HepG2 (cell line): ENCODE measurements around the gene JPT1. TPM values are rescaled to one million over a fixed set of nuclear protein-coding genes. Genes with fewer than 3 reads are reported as not detected.
A peak's percentile ranks its signal among the peaks of the same experiment; 100 is the strongest.

Experiments used
- ADNP ChIP-seq: sonication (generic); formaldehyde crosslinking; IDR thresholded peaks from 2 replicates; pipeline ENCODE4 v1.4.0; 2020; ENCODE audit warnings: missing genetic modification reagents
- AHR ChIP-seq: IDR thresholded peaks from 2 replicates; pipeline ENCODE4 v1.6.1; 2018; ENCODE audit warnings: missing genetic modification reagents, missing compliant biosample characterization
- CREB1 ChIP-seq, 2 experiments: fragments of 450-650 bp in 1 of 2; IDR thresholded peaks; 2 replicates each; pipeline ENCODE4 v1.6.1; 2016 to 2017; ENCODE audit warnings: control low read depth in 1 of 2, mild to moderate bottlenecking in 1 of 2, missing compliant biosample characterization in 1 of 2, missing genetic modification characterization in 1 of 2
- FUBP1 ChIP-seq: sonication (generic); formaldehyde crosslinking; IDR thresholded peaks from 2 replicates; pipeline ENCODE4 v1.5.1; 2020; ENCODE audit warnings: missing genetic modification reagents, mild to moderate bottlenecking, borderline replicate concordance
- HNRNPUL1 ChIP-seq: fragments of 200-400 bp; formaldehyde crosslinking; IDR thresholded peaks from 2 replicates; pipeline ENCODE4 v1.6.1; 2017; ENCODE audit warnings: low read depth, mild to moderate bottlenecking, low read length, moderate library complexity
- KDM5A ChIP-seq: fragments of 200-600 bp; sonication (generic); IDR thresholded peaks from 2 replicates; pipeline ENCODE4 v1.7.0; 2018; ENCODE audit warnings: antibody characterized with exemption, mild to moderate bottlenecking, low read length, borderline replicate concordance
- MAX ChIP-seq: IDR thresholded peaks from 2 replicates; pipeline ENCODE4 v1.6.1; 2012; ENCODE audit warnings: inconsistent platforms
- MBD4 ChIP-seq: IDR thresholded peaks from 2 replicates; pipeline ENCODE4 v1.6.1; 2012; ENCODE audit warnings: low read length, inconsistent platforms, borderline replicate concordance
- PHF20 ChIP-seq: sonication (generic); formaldehyde crosslinking; IDR thresholded peaks from 2 replicates; pipeline ENCODE4 v1.5.0; 2020; ENCODE audit warnings: mild to moderate bottlenecking, missing genetic modification reagents
- PRDM10 ChIP-seq: sonication (generic); formaldehyde crosslinking; IDR thresholded peaks from 2 replicates; pipeline ENCODE4 v1.4.0; 2020; ENCODE audit warnings: low read depth, missing genetic modification reagents
- RBM39 ChIP-seq: fragments of 200-400 bp; formaldehyde crosslinking; IDR thresholded peaks from one replicate; pipeline ENCODE4 v1.6.1; 2018; ENCODE audit warnings: antibody characterized with exemption, mild to moderate bottlenecking, low read depth, low read length; ENCODE audit not compliant: poor library complexity, severe bottlenecking
- SALL1 ChIP-seq: sonication (generic); formaldehyde crosslinking; IDR thresholded peaks from 2 replicates; pipeline ENCODE4 v1.8.0; 2022; ENCODE audit warnings: mild to moderate bottlenecking, missing genetic modification reagents
- ZNF253 ChIP-seq: sonication (generic); formaldehyde crosslinking; IDR thresholded peaks from 2 replicates; pipeline ENCODE4 v1.8.0; 2022; ENCODE audit warnings: mild to moderate bottlenecking, missing genetic modification reagents, borderline replicate concordance
- ZNF577 ChIP-seq: sonication (generic); formaldehyde crosslinking; IDR thresholded peaks from 2 replicates; pipeline ENCODE4 v1.4.0; 2020; ENCODE audit warnings: mild to moderate bottlenecking, low read depth, missing genetic modification reagents, borderline replicate concordance
- ZNF598 ChIP-seq: sonication (generic); formaldehyde crosslinking; IDR thresholded peaks from 2 replicates; pipeline ENCODE4 v1.5.1; 2020; ENCODE audit warnings: mild to moderate bottlenecking, missing genetic modification reagents, borderline replicate concordance
- polyA plus RNA-seq, 8 experiments: library from polyadenylated mRNA; depleted of rRNA in 3 of 8; stranded (reverse) in 7 of 8; unstranded in 1 of 8; fragments of >200 nt; fragmentation: Illumina TruSeq in 4 of 8; extraction: Trizol in 4 of 8; gene quantifications; 2 replicates each; pipeline versions ENCODE4 v1.2.1 to v1.2.3, GENCODE V29; 2011 to 2016; ENCODE audit warnings: low read depth in 4 of 8, missing spikeins in 1 of 8, mixed read lengths in 1 of 8; ENCODE audit not compliant: insufficient read depth in 1 of 8
- total RNA-seq, 5 experiments: library from RNA; depleted of rRNA; stranded (reverse); fragments of >200 nt; fragmentation: Illumina TruSeq; extraction: Trizol; gene quantifications; 2 replicates each; pipeline ENCODE4 v1.2.3, GENCODE V29; 2016; ENCODE audit warnings: low read depth in 1 of 5
- TF ChIP-seq, protein P1 (sequence below), 2 experiments: fragments of 450-650 bp in 1 of 2; sonication (generic) in 1 of 2; formaldehyde crosslinking; IDR thresholded peaks; 2 replicates each; pipeline versions ENCODE4 v1.5.0 to v1.8.0; 2020 to 2022; ENCODE audit warnings: mild to moderate bottlenecking in 1 of 2, missing genetic modification reagents in 1 of 2
- TF ChIP-seq, protein P2 (sequence below): sonication (generic); formaldehyde crosslinking; IDR thresholded peaks from 2 replicates; pipeline ENCODE4 v1.5.1; 2020; ENCODE audit warnings: mild to moderate bottlenecking, missing genetic modification reagents, borderline replicate concordance

Gene JPT1
- total and polyA plus RNA-seq, 2 of the 13 experiments (the other 11 are each of a cell fraction or from before 2014, with no cell fraction given): 43.3 to 256 TPM

- TF ChIP-seq KDM5A: no peak
- TF ChIP-seq PHF20 (CRISPR knock-in tag): no peak; the same call in 1 of the 2 replicates
- no peak for TF ChIP-seq HNRNPUL1
- no peak for TF ChIP-seq SALL1 (CRISPR knock-in tag)
- TF ChIP-seq, protein P1, sequence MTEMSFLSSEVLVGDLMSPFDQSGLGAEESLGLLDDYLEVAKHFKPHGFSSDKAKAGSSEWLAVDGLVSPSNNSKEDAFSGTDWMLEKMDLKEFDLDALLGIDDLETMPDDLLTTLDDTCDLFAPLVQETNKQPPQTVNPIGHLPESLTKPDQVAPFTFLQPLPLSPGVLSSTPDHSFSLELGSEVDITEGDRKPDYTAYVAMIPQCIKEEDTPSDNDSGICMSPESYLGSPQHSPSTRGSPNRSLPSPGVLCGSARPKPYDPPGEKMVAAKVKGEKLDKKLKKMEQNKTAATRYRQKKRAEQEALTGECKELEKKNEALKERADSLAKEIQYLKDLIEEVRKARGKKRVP (CRISPR knock-in tag; IDR thresholded peaks at IDR 0.05): no peak
- TF ChIP-seq AHR (CRISPR knock-in tag): no peak
- TF ChIP-seq MBD4: no peak
- no peak for TF ChIP-seq ZNF598
- no peak for TF ChIP-seq FUBP1 (CRISPR knock-in tag)
- TF ChIP-seq ADNP: no peak
- peak; percentile 87 for TF ChIP-seq MAX
- TF ChIP-seq ZNF577: no peak
- TF ChIP-seq ZNF253 (CRISPR knock-in tag): no peak
- no peak for TF ChIP-seq RBM39
- TF ChIP-seq, protein P2, sequence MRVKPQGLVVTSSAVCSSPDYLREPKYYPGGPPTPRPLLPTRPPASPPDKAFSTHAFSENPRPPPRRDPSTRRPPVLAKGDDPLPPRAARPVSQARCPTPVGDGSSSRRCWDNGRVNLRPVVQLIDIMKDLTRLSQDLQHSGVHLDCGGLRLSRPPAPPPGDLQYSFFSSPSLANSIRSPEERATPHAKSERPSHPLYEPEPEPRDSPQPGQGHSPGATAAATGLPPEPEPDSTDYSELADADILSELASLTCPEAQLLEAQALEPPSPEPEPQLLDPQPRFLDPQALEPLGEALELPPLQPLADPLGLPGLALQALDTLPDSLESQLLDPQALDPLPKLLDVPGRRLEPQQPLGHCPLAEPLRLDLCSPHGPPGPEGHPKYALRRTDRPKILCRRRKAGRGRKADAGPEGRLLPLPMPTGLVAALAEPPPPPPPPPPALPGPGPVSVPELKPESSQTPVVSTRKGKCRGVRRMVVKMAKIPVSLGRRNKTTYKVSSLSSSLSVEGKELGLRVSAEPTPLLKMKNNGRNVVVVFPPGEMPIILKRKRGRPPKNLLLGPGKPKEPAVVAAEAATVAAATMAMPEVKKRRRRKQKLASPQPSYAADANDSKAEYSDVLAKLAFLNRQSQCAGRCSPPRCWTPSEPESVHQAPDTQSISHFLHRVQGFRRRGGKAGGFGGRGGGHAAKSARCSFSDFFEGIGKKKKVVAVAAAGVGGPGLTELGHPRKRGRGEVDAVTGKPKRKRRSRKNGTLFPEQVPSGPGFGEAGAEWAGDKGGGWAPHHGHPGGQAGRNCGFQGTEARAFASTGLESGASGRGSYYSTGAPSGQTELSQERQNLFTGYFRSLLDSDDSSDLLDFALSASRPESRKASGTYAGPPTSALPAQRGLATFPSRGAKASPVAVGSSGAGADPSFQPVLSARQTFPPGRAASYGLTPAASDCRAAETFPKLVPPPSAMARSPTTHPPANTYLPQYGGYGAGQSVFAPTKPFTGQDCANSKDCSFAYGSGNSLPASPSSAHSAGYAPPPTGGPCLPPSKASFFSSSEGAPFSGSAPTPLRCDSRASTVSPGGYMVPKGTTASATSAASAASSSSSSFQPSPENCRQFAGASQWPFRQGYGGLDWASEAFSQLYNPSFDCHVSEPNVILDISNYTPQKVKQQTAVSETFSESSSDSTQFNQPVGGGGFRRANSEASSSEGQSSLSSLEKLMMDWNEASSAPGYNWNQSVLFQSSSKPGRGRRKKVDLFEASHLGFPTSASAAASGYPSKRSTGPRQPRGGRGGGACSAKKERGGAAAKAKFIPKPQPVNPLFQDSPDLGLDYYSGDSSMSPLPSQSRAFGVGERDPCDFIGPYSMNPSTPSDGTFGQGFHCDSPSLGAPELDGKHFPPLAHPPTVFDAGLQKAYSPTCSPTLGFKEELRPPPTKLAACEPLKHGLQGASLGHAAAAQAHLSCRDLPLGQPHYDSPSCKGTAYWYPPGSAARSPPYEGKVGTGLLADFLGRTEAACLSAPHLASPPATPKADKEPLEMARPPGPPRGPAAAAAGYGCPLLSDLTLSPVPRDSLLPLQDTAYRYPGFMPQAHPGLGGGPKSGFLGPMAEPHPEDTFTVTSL (CRISPR knock-in tag): peak; percentile 58; the same call in 1 of the 2 replicates
- peak; percentile 74; the same call in 1 of the 2 replicates for TF ChIP-seq PRDM10
- TF ChIP-seq CREB1 (IDR thresholded peaks at IDR 0.05): no peak
- TF ChIP-seq CREB1 (CRISPR knock-in tag; IDR thresholded peaks at IDR 0.05): no peak
Measured at GRCh38 chr17:75153780-75154194, 525 bp downstream of the JPT1 start (continued).
